ENCODE data around the gene NR3C2. TPM values are rescaled to one million over a fixed set of nuclear protein-coding genes. Genes with fewer than 3 reads are reported as not detected.
A peak's percentile ranks its signal among the peaks of the same experiment; 100 is the strongest.

Gene NR3C2
- total RNA-seq, 2 experiments from 2014 or later: 6.1 to 6.4 TPM

- Mint-ChIP-seq H3K27ac (peak overlapping the region; percentile 55), H3K27me3 (no peaks in the 10 kb centered on the region), H3K4me1 (ENCODE audit: low read depth) (peaks cover 20% of the 10 kb centered on the region), H3K4me3 (no peak overlapping the region), H3K9me3 (peaks cover 6% of the 10 kb centered on the region), H3K36me3 (ENCODE audit: low read depth) (peaks cover 9% of the 10 kb centered on the region)
- POLR2A ChIA-PET: no interaction called here
- ATAC-seq (peak; percentile 84), DNase-seq (peak; percentile 24)
- intact Hi-C loops (cut with micrococcal nuclease): no loop called here
- TF ChIP-seq CTCF (IDR thresholded peaks at IDR 0.05): no peak
- CTCF ChIA-PET: no interaction called here
Observed at GRCh38 chr4:148170408-148171365, 271.5 kb downstream of the NR3C2 start.

DNA sequence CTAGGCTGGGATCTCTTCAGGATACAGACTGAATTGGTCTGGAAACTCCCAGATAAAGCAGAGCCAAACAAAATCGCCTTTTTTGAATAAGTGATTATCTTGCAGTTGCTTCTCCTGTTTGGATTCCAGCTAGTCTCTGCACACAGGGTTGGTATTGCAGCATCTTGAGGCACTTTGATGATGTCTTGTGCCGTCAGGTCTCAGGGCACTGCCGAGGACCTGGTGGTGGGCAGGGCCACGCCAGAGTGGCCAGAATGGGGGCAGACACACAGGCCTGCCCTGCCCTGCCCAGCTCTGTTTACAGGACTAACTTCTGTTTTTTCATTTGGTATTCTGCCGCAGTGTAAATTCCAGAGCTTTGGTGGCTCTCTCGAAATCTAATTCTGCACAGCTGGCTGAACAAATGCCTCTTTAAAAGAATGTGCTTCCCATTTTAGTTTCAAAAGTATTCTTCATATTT is 276.1 kb downstream of the NR3C2 start:
- H3K9me3 Mint-ChIP-seq: no peaks in the 10 kb centered on the region
- TF ChIP-seq CTCF (IDR thresholded peaks at IDR 0.05): no peak
- POLR2A ChIA-PET: no interaction called here
- no peak for DNase-seq
- no peak overlapping the region for H3K4me3 Mint-ChIP-seq
- CTCF ChIA-PET: interaction anchor here (0.6 kb wide), 1 partner anchor 122 kb away, joined by 3 read pairs; no protein-coding TSS in a partner anchor
- no peak for ATAC-seq
- no peaks in the 10 kb centered on the region for H3K27me3 Mint-ChIP-seq
- intact Hi-C loops (cut with micrococcal nuclease): no loop called here
- H3K4me1 Mint-ChIP-seq (ENCODE audit: low read depth): peaks cover 14% of the 10 kb centered on the region
- H3K27ac Mint-ChIP-seq: no peak overlapping the region
- peaks cover 2% of the 10 kb centered on the region for H3K36me3 Mint-ChIP-seq (ENCODE audit: low read depth)

- ChIA-PET CTCF (interaction anchor here (1.1 kb wide), 1 partner anchor 18 kb away, joined by 3 read pairs; no protein-coding TSS in a partner anchor), POLR2A (no interaction called here)
- H3K4me3 Mint-ChIP-seq: no peak overlapping the region
- H3K36me3 Mint-ChIP-seq (ENCODE audit: low read depth): no peaks in the 10 kb centered on the region
- TF ChIP-seq CTCF (IDR thresholded peaks at IDR 0.05): no peak
- DNase-seq (no peak), ATAC-seq (no peak)
- H3K27me3 Mint-ChIP-seq: no peaks in the 10 kb centered on the region
- intact Hi-C loops (cut with micrococcal nuclease): no loop called here
- H3K4me1 Mint-ChIP-seq (ENCODE audit: low read depth): peaks cover 4% of the 10 kb centered on the region
- H3K9me3 Mint-ChIP-seq: no peaks in the 10 kb centered on the region
- H3K27ac Mint-ChIP-seq: no peak overlapping the region
Observed at GRCh38 chr4:148164557-148164956, 277.7 kb downstream of the NR3C2 start.

- Mint-ChIP-seq H3K27ac (no peak overlapping the region), H3K27me3 (no peaks in the 10 kb centered on the region), H3K4me1 (ENCODE audit: low read depth) (peaks cover 4% of the 10 kb centered on the region), H3K36me3 (ENCODE audit: low read depth) (no peaks in the 10 kb centered on the region), H3K9me3 (no peaks in the 10 kb centered on the region), H3K4me3 (no peak overlapping the region)
- intact Hi-C loops (cut with micrococcal nuclease): no loop called here
- ATAC-seq: no peak
- CTCF ChIA-PET: no interaction called here
- no peak for TF ChIP-seq CTCF (IDR thresholded peaks at IDR 0.05)
- POLR2A ChIA-PET: no interaction called here
- no peak for DNase-seq
Observed at GRCh38 chr4:148162991-148163390, 279.2 kb downstream of the NR3C2 start.

- ATAC-seq: no peak
- no peaks in the 10 kb centered on the region for H3K27me3 Mint-ChIP-seq
Observed at GRCh38 chr4:148162519-148162918, 279.7 kb downstream of the NR3C2 start.

More at GRCh38 chr4:148162519-148162918, 279.7 kb downstream of the NR3C2 start:
- Mint-ChIP-seq H3K36me3 (ENCODE audit: low read depth) (no peaks in the 10 kb centered on the region), H3K9me3 (no peaks in the 10 kb centered on the region), H3K4me3 (no peak overlapping the region), H3K4me1 (ENCODE audit: low read depth) (peaks cover 4% of the 10 kb centered on the region), H3K27ac (no peak overlapping the region)
- DNase-seq: no peak
- no peak for TF ChIP-seq CTCF (IDR thresholded peaks at IDR 0.05)
- POLR2A ChIA-PET: no interaction called here
- intact Hi-C loops (cut with micrococcal nuclease): no loop called here
- CTCF ChIA-PET: no interaction called here
